Measurements from ENCODE around the gene CDCA4.

Gene CDCA4

GRCh38 chr14:105049753-105050550 lies 29.1 kb upstream of the CDCA4 start:
- TF ChIP-seq, protein P1, sequence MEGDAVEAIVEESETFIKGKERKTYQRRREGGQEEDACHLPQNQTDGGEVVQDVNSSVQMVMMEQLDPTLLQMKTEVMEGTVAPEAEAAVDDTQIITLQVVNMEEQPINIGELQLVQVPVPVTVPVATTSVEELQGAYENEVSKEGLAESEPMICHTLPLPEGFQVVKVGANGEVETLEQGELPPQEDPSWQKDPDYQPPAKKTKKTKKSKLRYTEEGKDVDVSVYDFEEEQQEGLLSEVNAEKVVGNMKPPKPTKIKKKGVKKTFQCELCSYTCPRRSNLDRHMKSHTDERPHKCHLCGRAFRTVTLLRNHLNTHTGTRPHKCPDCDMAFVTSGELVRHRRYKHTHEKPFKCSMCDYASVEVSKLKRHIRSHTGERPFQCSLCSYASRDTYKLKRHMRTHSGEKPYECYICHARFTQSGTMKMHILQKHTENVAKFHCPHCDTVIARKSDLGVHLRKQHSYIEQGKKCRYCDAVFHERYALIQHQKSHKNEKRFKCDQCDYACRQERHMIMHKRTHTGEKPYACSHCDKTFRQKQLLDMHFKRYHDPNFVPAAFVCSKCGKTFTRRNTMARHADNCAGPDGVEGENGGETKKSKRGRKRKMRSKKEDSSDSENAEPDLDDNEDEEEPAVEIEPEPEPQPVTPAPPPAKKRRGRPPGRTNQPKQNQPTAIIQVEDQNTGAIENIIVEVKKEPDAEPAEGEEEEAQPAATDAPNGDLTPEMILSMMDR (IDR thresholded peaks at IDR 0.05; ENCODE audit: low read length) = no peak
- no peak for TF ChIP-seq EZH2 (IDR thresholded peaks at IDR 0.05; ENCODE audit: borderline replicate concordance, low read length)

DNA sequence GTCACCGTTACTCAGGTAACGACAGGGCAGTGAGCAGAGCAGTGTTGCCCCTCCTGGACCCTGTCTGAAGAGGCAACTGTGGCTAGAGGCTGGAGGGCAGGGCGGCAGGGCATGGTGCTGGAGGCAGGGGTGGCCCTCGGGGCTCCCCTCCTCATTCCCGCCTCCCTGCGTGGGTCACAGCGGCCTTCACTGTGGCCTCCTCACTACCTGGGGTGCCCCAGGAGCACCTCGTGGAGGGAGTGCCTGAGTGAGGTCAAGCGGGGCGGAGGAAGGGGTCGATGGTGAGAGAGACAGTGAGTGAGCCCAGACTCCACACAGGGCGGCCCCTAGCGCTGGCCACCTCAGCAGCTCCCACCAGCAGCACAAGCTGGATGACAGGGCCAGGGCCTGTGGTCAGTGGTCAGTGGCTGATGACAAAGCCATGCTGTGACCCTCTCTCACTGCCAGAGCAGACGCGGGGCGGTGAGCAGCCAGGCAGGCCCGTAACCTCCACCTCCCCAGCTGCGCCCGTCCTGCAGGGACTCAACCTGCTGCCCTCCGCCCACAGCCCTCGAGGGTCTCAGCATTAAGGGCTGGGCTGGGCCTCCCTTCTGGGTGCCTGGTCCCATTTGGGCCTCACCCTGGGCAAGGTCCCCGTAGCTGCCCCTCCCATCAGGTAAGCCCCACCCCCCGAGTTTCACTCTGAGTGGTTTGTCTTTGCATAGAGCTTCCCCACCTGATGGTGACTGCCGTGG lies 26.6 kb upstream of the CDCA4 start:
- no peaks in the 10 kb centered on the region for H3F3A ChIP-seq (ENCODE audit: insufficient read depth, low read length)
- no peaks in the 10 kb centered on the region for H4K20me1 ChIP-seq (ENCODE audit: insufficient read depth, low read length)
- no peak overlapping the region for H3K27ac ChIP-seq (ENCODE audit: low read depth, low read length, poor library complexity, severe bottlenecking)
- H3K4me3 ChIP-seq (ENCODE audit: low read depth, low read length, poor library complexity, severe bottlenecking) = no peak overlapping the region
- no peaks in the 10 kb centered on the region for H3K36me3 ChIP-seq (ENCODE audit: insufficient read depth, low read length)
- H3K9me2 ChIP-seq (ENCODE audit: low read depth, low read length) = no peaks in the 10 kb centered on the region
- H3K27me3 ChIP-seq (ENCODE audit: insufficient read depth, low read length) = peaks cover 18% of the 10 kb centered on the region
- no peaks in the 10 kb centered on the region for H3K79me2 ChIP-seq (ENCODE audit: insufficient read depth, low read length)
- no peak overlapping the region for H2AFZ ChIP-seq (ENCODE audit: low read length)
- TF ChIP-seq, protein P1 (IDR thresholded peaks at IDR 0.05; ENCODE audit: low read length) = no peak
- no peak for TF ChIP-seq EZH2 (IDR thresholded peaks at IDR 0.05; ENCODE audit: borderline replicate concordance, low read length)
- H3K9ac ChIP-seq (ENCODE audit: low read length) = no peak overlapping the region
- H3K4me1 ChIP-seq (ENCODE audit: insufficient read depth, low read length, severe bottlenecking) = peaks cover 3% of the 10 kb centered on the region
- no peak overlapping the region for H3K4me2 ChIP-seq (ENCODE audit: low read length)
- H3K9me3 ChIP-seq (ENCODE audit: low read length) = no peaks in the 10 kb centered on the region

More at GRCh38 chr14:105049753-105050550, 29.1 kb upstream of the CDCA4 start:
- no peaks in the 10 kb centered on the region for H3K79me2 ChIP-seq (ENCODE audit: insufficient read depth, low read length)
- no peaks in the 10 kb centered on the region for H4K20me1 ChIP-seq (ENCODE audit: insufficient read depth, low read length)
- no peak overlapping the region for H3K9ac ChIP-seq (ENCODE audit: low read length)
- no peaks in the 10 kb centered on the region for H3F3A ChIP-seq (ENCODE audit: insufficient read depth, low read length)
- peaks cover 3% of the 10 kb centered on the region for H3K4me1 ChIP-seq (ENCODE audit: insufficient read depth, low read length, severe bottlenecking)
- H3K36me3 ChIP-seq (ENCODE audit: insufficient read depth, low read length) = no peaks in the 10 kb centered on the region
- H2AFZ ChIP-seq (ENCODE audit: low read length) = no peak overlapping the region
- no peaks in the 10 kb centered on the region for H3K9me2 ChIP-seq (ENCODE audit: low read depth, low read length)
- H3K27ac ChIP-seq (ENCODE audit: low read depth, low read length, poor library complexity, severe bottlenecking) = no peak overlapping the region
- no peak overlapping the region for H3K4me2 ChIP-seq (ENCODE audit: low read length)
- no peaks in the 10 kb centered on the region for H3K9me3 ChIP-seq (ENCODE audit: low read length)
- no peak overlapping the region for H3K4me3 ChIP-seq (ENCODE audit: low read depth, low read length, poor library complexity, severe bottlenecking)
- H3K27me3 ChIP-seq (ENCODE audit: insufficient read depth, low read length) = peaks cover 5% of the 10 kb centered on the region; the same call in 1 of the 2 replicates

DNA sequence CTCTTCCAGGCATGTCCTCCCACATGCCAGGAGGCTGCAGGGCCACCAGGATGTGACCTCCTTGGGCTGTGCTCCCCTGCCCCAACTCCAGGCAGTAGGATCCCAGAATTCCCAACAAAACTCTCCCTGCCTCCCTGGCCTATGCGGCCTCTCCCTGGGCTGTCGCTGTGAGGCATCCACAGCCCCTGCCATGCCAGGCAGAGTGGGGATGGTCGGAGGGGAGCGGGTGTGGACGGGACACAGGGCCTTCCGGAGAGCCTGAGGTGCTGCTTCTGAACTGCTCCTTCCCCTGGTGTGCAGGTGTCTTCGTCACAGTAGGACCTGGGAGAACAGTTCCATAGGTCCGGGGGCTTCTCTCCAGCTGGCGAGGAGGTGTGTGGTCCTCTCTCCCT lies 26.0 kb upstream of the CDCA4 start:
- Histone ChIP-seq H4K20me1 (ENCODE audit: insufficient read depth, low read length) (no peaks in the 10 kb centered on the region), H3K4me3 (ENCODE audit: low read depth, low read length, poor library complexity, severe bottlenecking) (no peak overlapping the region), H3K36me3 (ENCODE audit: insufficient read depth, low read length) (no peaks in the 10 kb centered on the region), H3K27ac (ENCODE audit: low read depth, low read length, poor library complexity, severe bottlenecking) (no peak overlapping the region), H3K9me3 (ENCODE audit: low read length) (no peaks in the 10 kb centered on the region), H3K4me2 (ENCODE audit: low read length) (no peak overlapping the region), H3K9ac (ENCODE audit: low read length) (no peak overlapping the region), H3K27me3 (ENCODE audit: insufficient read depth, low read length) (peaks cover 22% of the 10 kb centered on the region), H3K9me2 (ENCODE audit: low read depth, low read length) (no peaks in the 10 kb centered on the region), H3F3A (ENCODE audit: insufficient read depth, low read length) (no peaks in the 10 kb centered on the region), H2AFZ (ENCODE audit: low read length) (no peak overlapping the region), H3K4me1 (ENCODE audit: insufficient read depth, low read length, severe bottlenecking) (peaks cover 3% of the 10 kb centered on the region), H3K79me2 (ENCODE audit: insufficient read depth, low read length) (no peaks in the 10 kb centered on the region)
- TF ChIP-seq EZH2 (IDR thresholded peaks at IDR 0.05; ENCODE audit: borderline replicate concordance, low read length) = no peak
